Measurements from ENCODE around the gene GLO1. TPM values are rescaled to one million over a fixed set of nuclear protein-coding genes. Genes with fewer than 3 reads are reported as not detected.

GLO1 gene
- total and polyA plus RNA-seq, 2 donors (not counting 1 experiment from before 2014, with no cell fraction given), result 18.5 to 31.6 TPM

- Histone ChIP-seq H3K4me3 (ENCODE audit: control extremely low read depth in 1 of 5, extremely low read depth in 1 of 5, insufficient read depth in 1 of 5, low read depth in 2 of 5, low read length in 4 of 5) (peak overlapping the region in 1 of 5 experiments; percentile 37), H3K27ac (ENCODE audit: low read length in 2 of 2) (peak overlapping the region; percentile 50 to 75), H2AFZ (ENCODE audit: insufficient read depth, low read depth, low read length, poor library complexity, severe bottlenecking) (no peak overlapping the region), H3K4me1 (ENCODE audit: control insufficient read depth in 2 of 2, insufficient read depth in 2 of 2, low read length in 2 of 2) (peaks cover 46 to 52% of the 10 kb centered on the region in 2 donors), H3K27me3 (replicated peaks in 1 of 4; ENCODE audit: control extremely low read depth in 1 of 4, control insufficient read depth in 3 of 4, insufficient read depth in 4 of 4, low read length in 3 of 4) (no peaks in the 10 kb centered on the region), H3K9me3 (ENCODE audit: control extremely low read depth in 1 of 3, control insufficient read depth in 2 of 3, insufficient read depth in 1 of 3, low read length in 2 of 3) (peaks cover 0 to 7% (median 4%) of the 10 kb centered on the region in 3 donors), H3K4me2 (replicated peaks; ENCODE audit: low read depth, low read length, poor library complexity, severe bottlenecking) (peak overlapping the region; percentile 55), H3K9ac (ENCODE audit: low read length) (peak overlapping the region; percentile 18), H3K79me2 (ENCODE audit: control insufficient read depth, insufficient read depth, low read length) (peaks cover 2% of the 10 kb centered on the region), H4K20me1 (ENCODE audit: control insufficient read depth, insufficient read depth, low read length, poor library complexity, severe bottlenecking) (no peaks in the 10 kb centered on the region), H3K36me3 (replicated peaks in 1 of 2; ENCODE audit: control extremely low read depth in 1 of 2, control insufficient read depth in 1 of 2, extremely low read depth in 1 of 2, insufficient read depth in 2 of 2, low read length in 1 of 2) (peaks cover 2 to 7% of the 10 kb centered on the region in 2 experiments)
- intact Hi-C loops (cut with micrococcal nuclease), result loop anchor here (10.0 kb wide), 1 partner anchor 1352 kb away; no protein-coding TSS in a partner anchor
- Mint-ChIP-seq H3K9me3 (ENCODE audit: insufficient read depth) (peaks cover 2% of the 10 kb centered on the region), H3K4me3 (peak overlapping the region; percentile 45), H3K27ac (peak overlapping the region; percentile 74), H3K27me3 (no peaks in the 10 kb centered on the region), H3K4me1 (peaks cover 61% of the 10 kb centered on the region)
- peak; percentile 23 for DNase-seq
- WGBS (ENCODE audit: insufficient coverage), result no CpG with 5 or more reads among the region's 2 CpGs
- peak; percentile 40 for ATAC-seq (ENCODE audit: low read depth)
- no peak for TF ChIP-seq CTCF (IDR thresholded peaks at IDR 0.05)
- TF ChIP-seq EZH2 (IDR thresholded peaks at IDR 0.05; ENCODE audit: borderline replicate concordance, insufficient read depth, low read depth, low read length, poor library complexity, severe bottlenecking), result no peak
- POLR2A ChIA-PET, result no interaction called here
- CTCF ChIA-PET, result interaction anchor here (1.0 kb wide), 1 partner anchor 972 kb away, joined by 3 read pairs; no protein-coding TSS in a partner anchor
These were observed 26.5 kb downstream of the GLO1 start for GRCh38 chr6:38676236-38676973.

Data from B cell (primary cell).